IMR-90 (cell line): ENCODE data around the gene TNP1. TPM values are rescaled to one million over a fixed set of nuclear protein-coding genes. Genes with fewer than 3 reads are reported as not detected.

Experiments used
- ATAC-seq: fragments of 200-7000 bp; cut with Tn5 transposase; 2 replicates; pipeline ENCODE4 v1.9.1; 2020; ENCODE audit warnings: low read depth, mild to moderate bottlenecking, moderate library complexity
- BruUV-seq: library from RNA; stranded (reverse); fragments of 400-500 nt; replicated peaks from 2 replicates; lab custom pipeline; 2021; lab: Mats Ljungman, UMichigan
- CTCF ChIA-PET: fragments of 300-600 bp; formaldehyde crosslinking; extraction: SDS; loops from one replicate; lab custom pipeline; 2021; ENCODE audit warnings: antibody characterized with exemption; lab: Yijun Ruan, JAX
- POLR2A ChIA-PET: fragments of 300-600 bp; sonication (Branson Sonifier 250); formaldehyde crosslinking; loops from one replicate; lab custom pipeline; 2022; ENCODE audit warnings: antibody characterized with exemption; ENCODE audit not compliant: unreplicated experiment; lab: Charles Lee
- DNase-seq: peaks from one replicate; pipeline ENCODE4 v3.0.0; 2013
- H2AFZ ChIP-seq: replicated peaks from 2 replicates; pipeline ENCODE3; 2013; ENCODE audit warnings: low read length, mild to moderate bottlenecking; ENCODE audit not compliant: poor library complexity
- H2AK5ac ChIP-seq: 2 replicates; pipeline ENCODE4 v1.6.1; 2013; ENCODE audit warnings: low read depth, low read length, inconsistent platforms
- H2AK9ac ChIP-seq: replicated peaks from 2 replicates; pipeline ENCODE3; 2013; ENCODE audit warnings: mild to moderate bottlenecking, low read depth, low read length, moderate library complexity; ENCODE audit not compliant: poor library complexity
- H2BK120ac ChIP-seq: 2 replicates; pipeline ENCODE4 v1.6.1; 2013; ENCODE audit warnings: low read depth, low read length, inconsistent platforms
- H2BK15ac ChIP-seq: 3 replicates; pipeline ENCODE4 v1.6.1; 2013; ENCODE audit warnings: low read depth, low read length, inconsistent platforms
- H2BK20ac ChIP-seq: 2 replicates; pipeline ENCODE4 v1.6.1; 2013; ENCODE audit warnings: low read depth, mild to moderate bottlenecking, inconsistent platforms, low read length, moderate library complexity
- H2BK5ac ChIP-seq: 2 replicates; pipeline ENCODE4 v1.6.1; 2013; ENCODE audit warnings: mild to moderate bottlenecking, low read depth, low read length, inconsistent platforms; ENCODE audit not compliant: poor library complexity, severe bottlenecking
- H3K14ac ChIP-seq: replicated peaks from 2 replicates; pipeline ENCODE4 v1.6.1; 2013; ENCODE audit warnings: low read depth, low read length, inconsistent platforms
- H3K18ac ChIP-seq: 2 replicates; pipeline ENCODE4 v1.6.1; 2013; ENCODE audit warnings: low read depth, low read length, control low read depth
- H3K23ac ChIP-seq: 2 replicates; pipeline ENCODE4 v1.6.1; 2013; ENCODE audit warnings: low read depth, low read length, inconsistent platforms
- H3K27ac ChIP-seq: 2 replicates; pipeline ENCODE4 v1.5.1; 2013; ENCODE audit warnings: mild to moderate bottlenecking, control low read depth, low read length; ENCODE audit not compliant: insufficient read depth
- H3K27me3 ChIP-seq: 2 replicates; pipeline ENCODE4 v1.6.1; 2013; ENCODE audit warnings: low read length; ENCODE audit not compliant: control insufficient read depth, insufficient read depth
- H3K36me3 ChIP-seq: 2 replicates; pipeline ENCODE4 v1.6.1; 2013; ENCODE audit warnings: low read length, mixed read lengths; ENCODE audit not compliant: control insufficient read depth, insufficient read depth
- H3K4ac ChIP-seq: 2 replicates; pipeline ENCODE4 v1.6.1; 2013; ENCODE audit warnings: low read depth, low read length, inconsistent platforms
- H3K4me1 ChIP-seq: 2 replicates; pipeline ENCODE4 v1.6.1; 2013; ENCODE audit warnings: low read length, mixed read lengths; ENCODE audit not compliant: control insufficient read depth, insufficient read depth
- H3K4me2 ChIP-seq: 2 replicates; pipeline ENCODE4 v1.6.1; 2013; ENCODE audit warnings: low read depth, mild to moderate bottlenecking, control low read depth, low read length, moderate library complexity
- H3K4me3 ChIP-seq: 2 replicates; pipeline ENCODE4 v1.5.1; 2013; ENCODE audit warnings: low read depth, mild to moderate bottlenecking, control low read depth, low read length, moderate library complexity; ENCODE audit not compliant: insufficient read depth
- H3K56ac ChIP-seq: 2 replicates; pipeline ENCODE4 v1.6.1; 2013; ENCODE audit warnings: low read length, inconsistent platforms; ENCODE audit not compliant: insufficient read depth; ENCODE audit errors: extremely low read depth
- H3K79me1 ChIP-seq, 2 experiments: 2 replicates each; pipeline ENCODE4 v1.6.1; 2013; ENCODE audit warnings: low read length in 2 of 2, inconsistent platforms in 1 of 2, low read depth in 1 of 2
- H3K9ac ChIP-seq: 2 replicates; pipeline ENCODE4 v1.6.1; 2013; ENCODE audit warnings: low read depth, low read length, control low read depth
- H3K9me1 ChIP-seq: 2 replicates; pipeline ENCODE4 v1.6.1; 2013; ENCODE audit warnings: low read length, inconsistent platforms; ENCODE audit not compliant: insufficient read depth
- H3K9me3 ChIP-seq: 2 replicates; pipeline ENCODE4 v1.6.1; 2013; ENCODE audit warnings: low read length; ENCODE audit not compliant: control insufficient read depth, insufficient read depth
- H4K20me1 ChIP-seq: 2 replicates; pipeline ENCODE4 v1.6.1; 2013; ENCODE audit warnings: low read length, inconsistent platforms; ENCODE audit not compliant: insufficient read depth
- H4K5ac ChIP-seq: 2 replicates; pipeline ENCODE4 v1.6.1; 2013; ENCODE audit warnings: mild to moderate bottlenecking, low read depth, low read length, control low read depth
- H4K8ac ChIP-seq, 2 experiments: 2 replicates each; pipeline ENCODE4 v1.6.1; 2013; ENCODE audit warnings: low read depth in 2 of 2, low read length in 2 of 2, control low read depth in 1 of 2, inconsistent platforms in 1 of 2
- H4K91ac ChIP-seq: 2 replicates; pipeline ENCODE4 v1.6.1; 2013; ENCODE audit warnings: low read depth, low read length, inconsistent platforms; ENCODE audit not compliant: insufficient read depth
- BHLHE40 ChIP-seq: fragments of 150-350 bp; IDR thresholded peaks from 2 replicates; pipeline ENCODE4 v1.6.1; 2016; ENCODE audit warnings: mild to moderate bottlenecking, low read depth, low read length
- CTCF ChIP-seq: conservative IDR thresholded peaks from 2 replicates; pipeline ENCODE4 v1.5.1; 2012; ENCODE audit warnings: mild to moderate bottlenecking, low read depth, low read length, improper control_type of control experiment
- ELK1 ChIP-seq: fragments of 150-350 bp; IDR thresholded peaks from 2 replicates; pipeline ENCODE4 v1.6.1; 2016; ENCODE audit warnings: low read depth, mild to moderate bottlenecking, low read length, moderate library complexity, borderline replicate concordance
- POLR2A ChIP-seq: IDR thresholded peaks from 2 replicates; pipeline ENCODE4 v1.6.1; 2012; ENCODE audit warnings: mild to moderate bottlenecking, low read depth, low read length
- RFX5 ChIP-seq: IDR thresholded peaks from 2 replicates; pipeline ENCODE4 v1.8.0; 2012; ENCODE audit warnings: low read depth, mild to moderate bottlenecking, low read length, moderate library complexity
- USF2 ChIP-seq: fragments of 150-350 bp; IDR thresholded peaks from 2 replicates; pipeline ENCODE4 v1.6.1; 2017; ENCODE audit warnings: mild to moderate bottlenecking, antibody characterized with exemption, low read length, low read depth
- WGBS, 2 experiments: methylation state at CpG; one replicate each; pipeline versions ENCODE4 v1.1.5 to v1.1.7; 2013; ENCODE audit warnings: missing lambda C conversion rate in 2 of 2; ENCODE audit not compliant: insufficient read length in 1 of 2; ENCODE audit errors: extremely low coverage in 2 of 2; 5-methylcytosine and 5-hydroxymethylcytosine counted together
- dilution Hi-C: fragments of 300-500 bp; cut with HindIII; formaldehyde crosslinking; loops from one replicate; pipeline ENCODE4 v1.14.3; 2018; ENCODE audit warnings: low sequenced_read_pairs; ENCODE audit not compliant: unreplicated experiment
- in situ Hi-C: fragments of 300-500 bp; cut with MboI; formaldehyde crosslinking; loops from 3 replicates; pipeline ENCODE4 v1.14.3; 2019; ENCODE audit warnings: low sequenced_read_pairs, inconsistent platforms, mixed read lengths
- intact Hi-C: fragments of 100-400 bp; cut with micrococcal nuclease; formaldehyde crosslinking; loops from 2 replicates; pipeline ENCODE4 v1.10.0; 2022
- polyA plus RNA-seq, 3 experiments: library from polyadenylated mRNA; depleted of rRNA; stranded (reverse); fragments of >200 nt; gene quantifications; 2 replicates each; pipeline ENCODE4 v1.2.3, GENCODE V29; 2012; ENCODE audit warnings: low replicate concordance in 1 of 3
- total RNA-seq: library from RNA; depleted of rRNA; stranded (reverse); fragments of >200 nt; gene quantifications from 2 replicates; pipeline ENCODE4 v1.2.3, GENCODE V29; 2012

Gene TNP1
- total and polyA plus RNA-seq, 2 of the 4 experiments (the other 2 are of a cell fraction) = not detected

- Histone ChIP-seq H3K18ac (no peak overlapping the region; the same call in 1 of the 2 replicates), H2AK5ac (no peak overlapping the region; the same call in 1 of the 2 replicates), H3K36me3 (no peaks in the 10 kb centered on the region), H4K8ac (no peak overlapping the region), H3K27me3 (no peaks in the 10 kb centered on the region), H3K14ac (no peak overlapping the region), H4K20me1 (no peaks in the 10 kb centered on the region), H3K4me3 (no peak overlapping the region), H3K56ac (no peak overlapping the region), H3K23ac (no peak overlapping the region), H3K79me1 (no peaks in the 10 kb centered on the region), H2BK15ac (no peak overlapping the region), H3K9me1 (no peaks in the 10 kb centered on the region), H2BK120ac (no peak overlapping the region), H2AFZ (no peak overlapping the region), H4K5ac (no peak overlapping the region), H3K9ac (no peak overlapping the region), H2BK5ac (no peak overlapping the region), H2BK20ac (peak overlapping the region; percentile 20; the same call in 1 of the 2 replicates), H3K9me3 (no peaks in the 10 kb centered on the region; the same call in 1 of the 2 replicates), H3K4ac (no peak overlapping the region; the same call in 1 of the 2 replicates), H4K91ac (no peak overlapping the region), H3K4me1 (no peaks in the 10 kb centered on the region), H2AK9ac (no peak overlapping the region), H3K4me2 (no peak overlapping the region), H3K27ac (no peak overlapping the region)
- dilution Hi-C loops = no loop called here
- DNase-seq (peak; percentile 29), ATAC-seq (peak; percentile 63)
- in situ Hi-C loops = no loop called here
- no TSS peak for BruUV-seq
- ChIA-PET CTCF (no interaction called here), POLR2A (no interaction called here)
- intact Hi-C loops = no loop called here
- 67% methylated on average over 1 of the region's 4 CpGs; no CpG with 5 or more reads in 1 of the 2 experiments for WGBS, 2 experiments
- TF ChIP-seq CTCF (no peak), BHLHE40 (no peak), ELK1 (no peak), RFX5 (no peak), USF2 (no peak), POLR2A (no peak)
These were observed 11.6 kb upstream of the TNP1 start for GRCh38 chr2:216871333-216871934.
